Stimulated activated CD8-positive, alpha-beta memory T cell treated with anti-CD3 and anti-CD28 coated beads, Interleukin-15, amount 100 ng/mL, for 4 hours (primary cell): Measurements from ENCODE around the gene TNMD.

Source experiments
- DNase-seq, 2 donors: peaks; one replicate each; pipeline ENCODE4 v3.0.0-alpha.2; 2020; ENCODE audit warnings: low read depth in 2 of 2

The TNMD gene

DNA sequence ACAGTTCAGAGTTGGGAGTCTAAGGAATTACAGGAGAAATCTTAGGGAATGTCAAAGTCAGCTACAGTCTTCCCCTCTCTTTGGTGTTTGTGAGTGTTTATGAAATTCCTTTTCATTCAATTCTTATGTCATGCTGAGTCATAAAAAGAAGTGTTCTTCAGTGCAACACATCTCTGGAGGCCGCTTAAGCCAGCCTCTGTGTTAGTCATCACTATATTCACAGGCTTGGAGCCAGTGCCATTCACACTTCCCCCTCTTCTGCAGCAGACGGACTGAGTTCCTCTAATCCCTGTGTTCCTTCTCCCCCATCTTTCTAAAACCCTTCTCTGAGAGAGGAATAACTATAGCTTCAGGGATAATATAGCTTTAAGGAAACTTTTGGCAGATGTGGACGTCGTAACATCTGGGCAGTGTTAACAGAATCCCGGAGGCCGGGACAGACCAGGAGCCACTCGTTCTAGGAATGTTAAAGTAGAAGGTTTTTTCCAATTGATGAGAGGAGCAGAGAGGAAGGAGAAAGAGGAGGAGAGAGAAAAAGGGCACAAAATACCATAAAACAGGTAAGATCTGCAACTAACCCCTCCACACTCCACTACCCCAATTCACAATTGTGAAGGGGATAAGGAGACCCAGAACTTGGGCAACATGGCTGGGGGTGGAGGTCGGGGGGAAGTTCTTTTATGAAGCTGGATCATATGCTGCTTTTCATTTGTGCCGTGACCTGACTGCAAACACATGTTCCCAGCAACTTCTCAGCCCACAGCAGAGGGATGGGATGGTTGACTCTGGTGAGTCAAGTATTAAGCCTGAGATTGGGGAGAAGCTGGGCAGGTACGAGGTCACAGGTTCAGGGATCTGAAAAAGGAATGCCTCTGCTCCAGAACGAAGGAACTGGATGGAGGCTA, 59.5 kb downstream of the TNMD start, which contains the start of gene SRPX2:
TSS of gene SRPX2 (plus strand) at position 244 of the 905 bp plus-strand sequence. CDS start 2,124 bp downstream, outside the sequence.
- DNase-seq, result no peak

DNA sequence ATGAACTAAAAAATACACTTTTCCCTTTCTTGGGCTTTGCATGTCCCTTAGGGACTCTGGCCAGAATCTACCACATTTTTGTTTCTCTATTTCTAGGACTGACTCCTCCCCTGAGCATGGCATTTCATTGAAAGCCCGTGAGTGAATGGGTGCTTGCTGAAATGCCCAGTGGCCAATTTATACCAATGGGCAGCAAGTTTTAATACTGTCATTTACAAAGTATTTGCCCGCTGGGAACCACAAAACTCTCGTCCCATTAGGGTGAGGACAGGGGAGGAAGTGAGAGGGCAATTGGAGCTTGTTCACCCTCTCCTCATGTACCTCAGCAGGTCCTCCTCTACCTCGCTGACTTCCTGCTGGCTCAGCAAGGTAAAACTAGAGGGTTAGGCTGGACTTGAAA, 60.4 kb downstream of the TNMD start:
- DNase-seq, result no peak

DNA sequence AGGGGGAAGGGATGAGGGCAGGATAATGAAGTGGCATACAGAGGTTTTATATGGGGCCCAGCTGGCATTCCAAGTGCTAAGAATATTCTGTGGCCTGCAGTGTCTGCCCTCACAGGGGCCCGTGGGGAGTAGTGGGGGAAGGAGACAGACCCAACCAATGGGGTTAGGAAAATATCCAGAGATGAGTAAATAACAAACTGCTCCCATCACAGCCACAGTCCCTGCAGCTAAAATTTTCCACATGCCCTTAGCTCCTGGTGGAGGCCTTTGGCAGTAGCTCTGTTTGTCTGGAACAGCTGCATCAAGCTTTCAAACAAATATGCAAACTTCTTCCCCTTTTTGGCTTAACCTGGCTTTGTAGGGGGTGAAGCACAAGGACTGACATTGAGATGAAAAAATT, 62.4 kb downstream of the TNMD start:
- DNase-seq, result no peak

DNA sequence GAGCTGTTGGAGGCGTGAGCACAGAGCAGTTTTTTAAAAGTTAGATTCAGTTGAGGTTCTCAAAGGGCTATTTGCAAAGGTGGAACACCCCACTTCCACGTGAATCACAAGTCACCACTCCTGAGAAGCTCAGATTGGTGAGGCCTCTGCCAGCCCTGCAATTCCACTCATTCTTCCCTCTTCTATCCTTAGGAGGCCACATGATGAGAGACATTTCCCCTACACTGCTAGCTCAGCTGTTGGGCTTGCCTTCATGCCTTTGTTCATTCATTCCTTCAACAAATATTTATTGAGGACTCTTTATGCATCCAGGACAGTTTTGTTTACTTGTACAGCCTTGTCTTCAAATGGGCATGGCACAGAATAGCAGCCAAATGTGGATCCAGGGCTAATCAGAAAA, 63.0 kb downstream of the TNMD start:
- no peak for DNase-seq

DNA sequence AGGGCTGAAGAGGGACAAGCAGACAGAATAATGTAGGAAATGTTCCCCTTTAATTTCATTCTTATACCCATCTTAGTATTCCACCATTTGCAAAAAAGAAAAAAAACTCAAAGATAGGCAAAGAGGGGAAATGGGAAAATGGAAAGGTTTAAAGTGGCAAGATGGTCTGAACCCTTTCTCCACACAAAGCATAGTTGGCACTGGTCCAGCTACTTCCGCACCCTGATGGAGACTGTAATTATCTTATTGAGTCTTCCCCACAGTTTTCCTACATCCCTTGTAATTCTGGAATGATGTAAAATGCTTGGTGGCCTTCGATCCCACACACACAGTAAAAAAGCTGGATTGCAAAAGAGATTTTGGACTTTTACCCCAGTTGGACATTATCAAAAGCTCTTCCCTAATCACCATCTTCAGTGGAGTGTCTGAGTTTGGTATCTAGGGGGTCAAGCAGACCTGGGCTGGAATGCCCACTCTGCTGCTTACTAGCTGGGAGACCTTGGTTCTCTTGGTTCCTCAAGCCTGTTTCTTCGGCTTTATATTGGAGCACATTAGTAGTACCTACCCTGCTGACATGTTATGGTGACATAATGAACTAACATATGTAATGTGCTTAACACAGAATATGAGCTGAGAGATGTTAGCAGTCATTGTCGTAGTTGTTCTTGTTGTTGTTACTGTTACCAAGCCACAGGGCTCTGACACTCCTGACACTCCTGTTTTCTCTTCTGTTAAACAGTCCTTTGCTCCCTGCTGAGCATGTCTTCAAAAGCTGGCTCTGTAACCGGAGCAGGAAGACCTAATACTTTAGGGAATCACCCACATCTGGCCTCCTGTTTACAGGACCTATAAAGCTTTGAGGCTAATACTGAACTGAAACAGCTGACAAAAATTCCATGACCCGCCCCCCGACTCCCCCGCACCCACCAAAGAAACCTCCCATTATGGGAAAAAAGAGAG, 64.0 kb downstream of the TNMD start:
- DNase-seq, result no peak
